ENCODE results near the gene MPDU1. TPM values are rescaled to one million over a fixed set of nuclear protein-coding genes. Genes with fewer than 3 reads are reported as not detected.

The MPDU1 gene
- total and polyA plus RNA-seq, 10 of the 15 experiments (the other 5 are each of a cell fraction or from before 2014, with no cell fraction given) = 3.6 to 138 (median 78.9) TPM

DNA sequence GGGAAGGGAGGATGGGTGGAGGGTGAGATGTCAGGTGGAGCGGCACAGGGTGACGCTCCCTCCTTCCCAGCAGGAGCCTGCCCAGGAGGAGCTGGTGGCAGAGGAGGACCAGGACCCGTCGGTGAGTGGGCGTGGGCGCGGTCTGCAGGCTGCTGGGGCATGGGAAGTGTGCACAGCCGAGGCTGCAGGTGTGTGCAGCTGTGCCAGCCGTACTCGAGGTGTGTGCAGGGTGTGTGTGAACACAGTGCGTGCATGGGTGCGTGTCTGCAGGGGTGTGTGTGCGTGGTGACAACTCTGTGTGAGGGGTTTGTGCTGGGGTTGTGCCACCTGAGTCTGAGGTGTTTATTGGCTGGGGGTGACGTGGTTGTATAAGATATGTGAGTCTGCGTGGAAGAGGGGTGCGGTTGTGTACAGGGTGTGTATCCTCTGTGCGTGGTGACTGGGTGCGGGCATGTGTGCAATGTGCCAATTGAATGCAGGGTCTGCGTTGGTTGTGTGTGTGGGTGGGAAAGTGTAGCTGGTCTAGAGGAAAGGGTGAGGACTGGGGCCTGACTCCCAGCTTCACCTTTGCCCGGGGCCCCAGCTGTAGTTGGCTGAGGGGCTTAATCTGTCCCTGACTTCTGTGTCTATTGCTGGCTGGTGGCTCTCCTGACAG is 34.1 kb upstream of the MPDU1 start:
- FAIRE-seq (no peak), DNase-seq (ENCODE audit: low read depth, low spot score) (no peak), ATAC-seq (peak; percentile 26)
- intact Hi-C loops (cut with micrococcal nuclease; ENCODE audit: unreplicated experiment) = no loop called here
- Histone ChIP-seq H3K4me3 (peak overlapping the region; percentile 70), H3K9ac (ENCODE audit: control insufficient read depth, insufficient read depth, low read length) (peak overlapping the region; percentile 27; the same call in 1 of the 2 replicates), H3K9me3 (replicated peaks; ENCODE audit: control insufficient read depth, insufficient read depth, low read length) (no peaks in the 10 kb centered on the region), H3K79me2 (ENCODE audit: control insufficient read depth, insufficient read depth, low read length) (no peaks in the 10 kb centered on the region), H4K20me1 (ENCODE audit: control insufficient read depth, insufficient read depth) (no peaks in the 10 kb centered on the region), H3K27ac (ENCODE audit: control insufficient read depth, insufficient read depth) (no peak overlapping the region), H3K27me3 (replicated peaks in 1 of 2; ENCODE audit: control insufficient read depth in 2 of 2, insufficient read depth in 2 of 2, low read length in 1 of 2) (no peaks in the 10 kb centered on the region; a peak in 1 of 4 replicates), H3K36me3 (ENCODE audit: control insufficient read depth in 2 of 2, insufficient read depth in 2 of 2, low read length in 1 of 2) (no peaks in the 10 kb centered on the region), H3K4me2 (ENCODE audit: control insufficient read depth, insufficient read depth) (peak overlapping the region; percentile 97), H3K4me1 (ENCODE audit: control insufficient read depth, insufficient read depth, low read length) (peaks cover 29% of the 10 kb centered on the region), H2AFZ (ENCODE audit: control insufficient read depth, low read depth, low read length) (peak overlapping the region; percentile 60)
- 34% methylated on average over 20 of the region's 20 CpGs for WGBS (ENCODE audit: insufficient coverage, insufficient replicate concordance, low lambda C conversion rate, missing lambda C conversion rate)
- SMC1A ChIA-PET (ENCODE audit: uncharacterized antibody, unreplicated experiment) = interaction anchor here (1.1 to 2.3 kb wide), 2 partner anchors 11 to 26 kb away, joined by 3 to 7 read pairs; no protein-coding TSS in a partner anchor
- RAD21 ChIA-PET (ENCODE audit: unreplicated experiment) = interaction anchor here (0.7 kb wide), 1 partner anchor 155 kb away, joined by 3 read pairs; the partner anchor contains the start of gene PLSCR3
- no TSS peak for BruUV-seq (replicated peaks)
- POLR2A ChIA-PET = no interaction called here
- in situ Hi-C loops (cut with MboI) = loop anchor here (25.0 kb wide), 1 partner anchor 512 kb away; the partner anchor contains the start of genes SLC16A11 and SLC16A13
- CTCF ChIA-PET = interaction anchor here (0.6 to 2.3 kb wide), 3 partner anchors 11 to 35 kb away, joined by 3 to 14 read pairs (median 5); no protein-coding TSS in a partner anchor
- TF ChIP-seq YY1 (IDR thresholded peaks at IDR 0.05; ENCODE audit: low read depth, low read length) (no peak), BMI1 (IDR thresholded peaks at IDR 0.05; ENCODE audit: borderline replicate concordance) (no peak), SMAD1 (IDR thresholded peaks at IDR 0.05; ENCODE audit: low read depth, partially characterized antibody) (no peak), BACH1 (IDR thresholded peaks at IDR 0.05; ENCODE audit: borderline replicate concordance) (no peak), TCF12 (IDR thresholded peaks at IDR 0.05; ENCODE audit: low read depth, low read length) (0 out of 2 replicates have a peak, but pooled peaks have one; percentile 15), ZNF24 (IDR thresholded peaks at IDR 0.05) (no peak), FOS (IDR thresholded peaks at IDR 0.05; ENCODE audit: borderline replicate concordance, extremely low read depth, insufficient read length) (no peak), KDM1A (IDR thresholded peaks at IDR 0.05; ENCODE audit: borderline replicate concordance) (no peak), SRF (IDR thresholded peaks at IDR 0.05; ENCODE audit: low read depth in 2 of 2, low read length in 2 of 2) (no peak), MTA3 (IDR thresholded peaks at IDR 0.05; ENCODE audit: borderline replicate concordance, low read length) (no peak), ZZZ3 (IDR thresholded peaks at IDR 0.05; ENCODE audit: control insufficient read depth, insufficient read length, low read depth) (no peak), LARP7 (IDR thresholded peaks at IDR 0.05) (0 out of 2 replicates have a peak, but pooled peaks have one; percentile 3), RCOR1 (conservative IDR thresholded peaks at IDR 0.05; ENCODE audit: low read depth, low read length) (no peak), HCFC1 (IDR thresholded peaks at IDR 0.05; ENCODE audit: low read length) (no peak), POLR2AphosphoS5 (IDR thresholded peaks at IDR 0.05; ENCODE audit: low read length) (no peak), ASH2L (IDR thresholded peaks at IDR 0.05; ENCODE audit: borderline replicate concordance, low read depth) (no peak), YBX1 (IDR thresholded peaks at IDR 0.05) (no peak)
- TF ChIP-seq, protein P1, sequence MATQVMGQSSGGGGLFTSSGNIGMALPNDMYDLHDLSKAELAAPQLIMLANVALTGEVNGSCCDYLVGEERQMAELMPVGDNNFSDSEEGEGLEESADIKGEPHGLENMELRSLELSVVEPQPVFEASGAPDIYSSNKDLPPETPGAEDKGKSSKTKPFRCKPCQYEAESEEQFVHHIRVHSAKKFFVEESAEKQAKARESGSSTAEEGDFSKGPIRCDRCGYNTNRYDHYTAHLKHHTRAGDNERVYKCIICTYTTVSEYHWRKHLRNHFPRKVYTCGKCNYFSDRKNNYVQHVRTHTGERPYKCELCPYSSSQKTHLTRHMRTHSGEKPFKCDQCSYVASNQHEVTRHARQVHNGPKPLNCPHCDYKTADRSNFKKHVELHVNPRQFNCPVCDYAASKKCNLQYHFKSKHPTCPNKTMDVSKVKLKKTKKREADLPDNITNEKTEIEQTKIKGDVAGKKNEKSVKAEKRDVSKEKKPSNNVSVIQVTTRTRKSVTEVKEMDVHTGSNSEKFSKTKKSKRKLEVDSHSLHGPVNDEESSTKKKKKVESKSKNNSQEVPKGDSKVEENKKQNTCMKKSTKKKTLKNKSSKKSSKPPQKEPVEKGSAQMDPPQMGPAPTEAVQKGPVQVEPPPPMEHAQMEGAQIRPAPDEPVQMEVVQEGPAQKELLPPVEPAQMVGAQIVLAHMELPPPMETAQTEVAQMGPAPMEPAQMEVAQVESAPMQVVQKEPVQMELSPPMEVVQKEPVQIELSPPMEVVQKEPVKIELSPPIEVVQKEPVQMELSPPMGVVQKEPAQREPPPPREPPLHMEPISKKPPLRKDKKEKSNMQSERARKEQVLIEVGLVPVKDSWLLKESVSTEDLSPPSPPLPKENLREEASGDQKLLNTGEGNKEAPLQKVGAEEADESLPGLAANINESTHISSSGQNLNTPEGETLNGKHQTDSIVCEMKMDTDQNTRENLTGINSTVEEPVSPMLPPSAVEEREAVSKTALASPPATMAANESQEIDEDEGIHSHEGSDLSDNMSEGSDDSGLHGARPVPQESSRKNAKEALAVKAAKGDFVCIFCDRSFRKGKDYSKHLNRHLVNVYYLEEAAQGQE (IDR thresholded peaks at IDR 0.05; ENCODE audit: low read depth, low read length) = no peak
- TF ChIP-seq, protein P2, sequence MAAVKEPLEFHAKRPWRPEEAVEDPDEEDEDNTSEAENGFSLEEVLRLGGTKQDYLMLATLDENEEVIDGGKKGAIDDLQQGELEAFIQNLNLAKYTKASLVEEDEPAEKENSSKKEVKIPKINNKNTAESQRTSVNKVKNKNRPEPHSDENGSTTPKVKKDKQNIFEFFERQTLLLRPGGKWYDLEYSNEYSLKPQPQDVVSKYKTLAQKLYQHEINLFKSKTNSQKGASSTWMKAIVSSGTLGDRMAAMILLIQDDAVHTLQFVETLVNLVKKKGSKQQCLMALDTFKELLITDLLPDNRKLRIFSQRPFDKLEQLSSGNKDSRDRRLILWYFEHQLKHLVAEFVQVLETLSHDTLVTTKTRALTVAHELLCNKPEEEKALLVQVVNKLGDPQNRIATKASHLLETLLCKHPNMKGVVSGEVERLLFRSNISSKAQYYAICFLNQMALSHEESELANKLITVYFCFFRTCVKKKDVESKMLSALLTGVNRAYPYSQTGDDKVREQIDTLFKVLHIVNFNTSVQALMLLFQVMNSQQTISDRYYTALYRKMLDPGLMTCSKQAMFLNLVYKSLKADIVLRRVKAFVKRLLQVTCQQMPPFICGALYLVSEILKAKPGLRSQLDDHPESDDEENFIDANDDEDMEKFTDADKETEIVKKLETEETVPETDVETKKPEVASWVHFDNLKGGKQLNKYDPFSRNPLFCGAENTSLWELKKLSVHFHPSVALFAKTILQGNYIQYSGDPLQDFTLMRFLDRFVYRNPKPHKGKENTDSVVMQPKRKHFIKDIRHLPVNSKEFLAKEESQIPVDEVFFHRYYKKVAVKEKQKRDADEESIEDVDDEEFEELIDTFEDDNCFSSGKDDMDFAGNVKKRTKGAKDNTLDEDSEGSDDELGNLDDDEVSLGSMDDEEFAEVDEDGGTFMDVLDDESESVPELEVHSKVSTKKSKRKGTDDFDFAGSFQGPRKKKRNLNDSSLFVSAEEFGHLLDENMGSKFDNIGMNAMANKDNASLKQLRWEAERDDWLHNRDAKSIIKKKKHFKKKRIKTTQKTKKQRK (IDR thresholded peaks at IDR 0.05; ENCODE audit: low read depth, low read length) = no peak

Measured in GM12878 (cell line).